ENCODE data around the gene CCRL2. TPM values are rescaled to one million over a fixed set of nuclear protein-coding genes. Genes with fewer than 3 reads are reported as not detected.

Gene CCRL2
- total RNA-seq, 1 experiment from 2014 or later, result not detected

GRCh38 chr3:46365041-46365440 is 42.0 kb upstream of the CCRL2 start:
- Histone ChIP-seq H3K79me1 (ENCODE audit: insufficient read depth, low read depth, low read length, poor library complexity, severe bottlenecking) (no peaks in the 10 kb centered on the region), H2BK120ac (ENCODE audit: low read depth, low read length, poor library complexity, severe bottlenecking) (no peak overlapping the region), H4K91ac (ENCODE audit: insufficient read length, low read depth, low read length) (no peak overlapping the region), H3K9ac (ENCODE audit: extremely low read depth, insufficient read length, low read length) (no peak overlapping the region), H3K56ac (ENCODE audit: insufficient read length, low read depth, low read length) (no peak overlapping the region), H3K14ac (ENCODE audit: insufficient read depth, low read length) (no peak overlapping the region), H3K18ac (ENCODE audit: insufficient read length, low read depth, low read length) (no peak overlapping the region), H4K5ac (ENCODE audit: insufficient read length, low read depth, low read length) (no peak overlapping the region), H3K23ac (ENCODE audit: insufficient read length, low read depth, low read length) (no peak overlapping the region), H2BK12ac (ENCODE audit: insufficient read length, low read depth, low read length) (no peak overlapping the region), H2BK15ac (ENCODE audit: low read depth, low read length) (no peak overlapping the region), H3K4ac (ENCODE audit: low read depth, low read length) (no peak overlapping the region), H3K79me2 (ENCODE audit: insufficient read depth, low read length) (no peaks in the 10 kb centered on the region), H2BK20ac (ENCODE audit: low read depth, low read length, poor library complexity, severe bottlenecking) (no peak overlapping the region), H3K4me1 (ENCODE audit: insufficient read depth, low read length) (no peaks in the 10 kb centered on the region; the same call in 1 of the 2 replicates), H3T11ph (ENCODE audit: low read length) (no peak overlapping the region), H3K4me2 (ENCODE audit: insufficient read depth, insufficient read length, low read length) (no peak overlapping the region), H3K27me3 (ENCODE audit: insufficient read depth, low read length) (no peaks in the 10 kb centered on the region), H3K27ac (ENCODE audit: insufficient read length, low read depth, low read length) (no peak overlapping the region), H3K9me3 (ENCODE audit: control insufficient read depth, low read depth, low read length) (no peaks in the 10 kb centered on the region), H3K23me2 (ENCODE audit: insufficient read length, low read depth, low read length, poor library complexity, severe bottlenecking) (no peaks in the 10 kb centered on the region), H2AFZ (ENCODE audit: low read length) (no peak overlapping the region), H4K20me1 (ENCODE audit: control insufficient read depth, insufficient read depth, insufficient read length) (no peaks in the 10 kb centered on the region), H4K8ac (replicated peaks; ENCODE audit: insufficient read length, low read depth, low read length) (no peak overlapping the region), H2AK5ac (ENCODE audit: insufficient read length, low read length) (no peak overlapping the region), H2BK5ac (ENCODE audit: insufficient read length, low read length) (no peak overlapping the region)
- no peak overlapping the region for H3K4me3 Mint-ChIP-seq
- no peaks in the 10 kb centered on the region for H3K9me3 Mint-ChIP-seq
- whole genome bisulfite sequencing (ENCODE audit: extremely low coverage, insufficient read length, low lambda C conversion rate), result no CpG with 5 or more reads among the region's 4 CpGs
- no peak for TF ChIP-seq CTCF (conservative IDR thresholded peaks at IDR 0.05)
- no peak for DNase-seq
- no peaks in the 10 kb centered on the region for H3K36me3 Mint-ChIP-seq (ENCODE audit: insufficient read depth in 1 of 3, low read depth in 3 of 3)
- no peaks in the 10 kb centered on the region; a peak in 1 of 4 replicates for H3K4me1 Mint-ChIP-seq
- H3K27ac Mint-ChIP-seq, result no peak overlapping the region
- peaks cover 8% of the 10 kb centered on the region for H3K27me3 Mint-ChIP-seq (ENCODE audit: low read depth)

Measured in H9 (cell line).